Panc1 (cell line): ENCODE measurements around the gene TPRG1L.
"Not testable (repeated sequence)": the region's sequence is repeated elsewhere in the genome, so short reads cannot be mapped to it uniquely, and the experiment has no call there.

ENCODE experiments used
- TCF7L2 ChIP-seq: IDR thresholded peaks from 2 replicates; pipeline ENCODE4 v1.6.1; 2011; ENCODE audit warnings: mild to moderate bottlenecking, low read depth, low read length, inconsistent platforms
- TF ChIP-seq, protein P1 (sequence below): fragments of 450-650 bp; IDR thresholded peaks from 2 replicates; pipeline ENCODE4 v1.5.1; 2017; ENCODE audit warnings: mild to moderate bottlenecking
- TF ChIP-seq, protein P2 (sequence below), 2 experiments: IDR thresholded peaks; 2 replicates each; pipeline ENCODE4 v1.6.1; 2011 to 2012; ENCODE audit warnings: low read depth in 2 of 2, control low read depth in 1 of 2, low read length in 1 of 2, mild to moderate bottlenecking in 1 of 2, moderate library complexity in 1 of 2; ENCODE audit not compliant: insufficient read depth in 1 of 2

- TF ChIP-seq, protein P1, sequence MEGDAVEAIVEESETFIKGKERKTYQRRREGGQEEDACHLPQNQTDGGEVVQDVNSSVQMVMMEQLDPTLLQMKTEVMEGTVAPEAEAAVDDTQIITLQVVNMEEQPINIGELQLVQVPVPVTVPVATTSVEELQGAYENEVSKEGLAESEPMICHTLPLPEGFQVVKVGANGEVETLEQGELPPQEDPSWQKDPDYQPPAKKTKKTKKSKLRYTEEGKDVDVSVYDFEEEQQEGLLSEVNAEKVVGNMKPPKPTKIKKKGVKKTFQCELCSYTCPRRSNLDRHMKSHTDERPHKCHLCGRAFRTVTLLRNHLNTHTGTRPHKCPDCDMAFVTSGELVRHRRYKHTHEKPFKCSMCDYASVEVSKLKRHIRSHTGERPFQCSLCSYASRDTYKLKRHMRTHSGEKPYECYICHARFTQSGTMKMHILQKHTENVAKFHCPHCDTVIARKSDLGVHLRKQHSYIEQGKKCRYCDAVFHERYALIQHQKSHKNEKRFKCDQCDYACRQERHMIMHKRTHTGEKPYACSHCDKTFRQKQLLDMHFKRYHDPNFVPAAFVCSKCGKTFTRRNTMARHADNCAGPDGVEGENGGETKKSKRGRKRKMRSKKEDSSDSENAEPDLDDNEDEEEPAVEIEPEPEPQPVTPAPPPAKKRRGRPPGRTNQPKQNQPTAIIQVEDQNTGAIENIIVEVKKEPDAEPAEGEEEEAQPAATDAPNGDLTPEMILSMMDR = not testable (repeated sequence)
- TF ChIP-seq, protein P2, sequence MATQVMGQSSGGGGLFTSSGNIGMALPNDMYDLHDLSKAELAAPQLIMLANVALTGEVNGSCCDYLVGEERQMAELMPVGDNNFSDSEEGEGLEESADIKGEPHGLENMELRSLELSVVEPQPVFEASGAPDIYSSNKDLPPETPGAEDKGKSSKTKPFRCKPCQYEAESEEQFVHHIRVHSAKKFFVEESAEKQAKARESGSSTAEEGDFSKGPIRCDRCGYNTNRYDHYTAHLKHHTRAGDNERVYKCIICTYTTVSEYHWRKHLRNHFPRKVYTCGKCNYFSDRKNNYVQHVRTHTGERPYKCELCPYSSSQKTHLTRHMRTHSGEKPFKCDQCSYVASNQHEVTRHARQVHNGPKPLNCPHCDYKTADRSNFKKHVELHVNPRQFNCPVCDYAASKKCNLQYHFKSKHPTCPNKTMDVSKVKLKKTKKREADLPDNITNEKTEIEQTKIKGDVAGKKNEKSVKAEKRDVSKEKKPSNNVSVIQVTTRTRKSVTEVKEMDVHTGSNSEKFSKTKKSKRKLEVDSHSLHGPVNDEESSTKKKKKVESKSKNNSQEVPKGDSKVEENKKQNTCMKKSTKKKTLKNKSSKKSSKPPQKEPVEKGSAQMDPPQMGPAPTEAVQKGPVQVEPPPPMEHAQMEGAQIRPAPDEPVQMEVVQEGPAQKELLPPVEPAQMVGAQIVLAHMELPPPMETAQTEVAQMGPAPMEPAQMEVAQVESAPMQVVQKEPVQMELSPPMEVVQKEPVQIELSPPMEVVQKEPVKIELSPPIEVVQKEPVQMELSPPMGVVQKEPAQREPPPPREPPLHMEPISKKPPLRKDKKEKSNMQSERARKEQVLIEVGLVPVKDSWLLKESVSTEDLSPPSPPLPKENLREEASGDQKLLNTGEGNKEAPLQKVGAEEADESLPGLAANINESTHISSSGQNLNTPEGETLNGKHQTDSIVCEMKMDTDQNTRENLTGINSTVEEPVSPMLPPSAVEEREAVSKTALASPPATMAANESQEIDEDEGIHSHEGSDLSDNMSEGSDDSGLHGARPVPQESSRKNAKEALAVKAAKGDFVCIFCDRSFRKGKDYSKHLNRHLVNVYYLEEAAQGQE (IDR thresholded peaks at IDR 0.05; ENCODE audit: insufficient read depth in 1 of 2, low read depth in 2 of 2, low read length in 1 of 2) = not testable (repeated sequence)
- TF ChIP-seq TCF7L2 = not testable (repeated sequence)
Observed at GRCh38 chr1:3575515-3575914, 49.3 kb upstream of the TPRG1L start.
